Measurements from ENCODE around the gene LIN54. TPM values are rescaled to one million over a fixed set of nuclear protein-coding genes. Genes with fewer than 3 reads are reported as not detected.

Gene LIN54
- total RNA-seq, 2 donors from 2014 or later, result 10.3 to 13.6 TPM

Other genes with a start within 250 kb of the LIN54 start
- gene SCD5, start 212.0 kb downstream of the LIN54 start, total RNA-seq, result 10 to 100 TPM in 1 of 2 donors, 1 to 10 TPM in 1; 7.3 to 18.5 TPM
- gene SEC31A, start 119.7 kb downstream of the LIN54 start, total RNA-seq, result 100 to 1,000 TPM; 248 to 337 TPM
- gene THAP9, start 110.1 kb downstream of the LIN54 start, total RNA-seq, result 1 to 10 TPM; 2.7 to 3.9 TPM
- 10 to 100 TPM; 40.3 to 70.7 TPM for gene COPS4, start 24.4 kb upstream of the LIN54 start, total RNA-seq
- 1 to 10 TPM in 1 of 2 donors, not detected in 1; 3.7 TPM for gene PLAC8, start 103.9 kb upstream of the LIN54 start, total RNA-seq

Data from thoracic aorta (tissue), 2 donors.